Right lobe of liver (tissue), 6 donors: ENCODE results near the gene ASTL. TPM values are rescaled to one million over a fixed set of nuclear protein-coding genes. Genes with fewer than 3 reads are reported as not detected.

Source experiments
- ATAC-seq, 4 donors: fragments of 200-7000 bp; cut with Tn5 transposase; one replicate each; pipeline ENCODE4 v1.9.1; 2020; ENCODE audit warnings: mild to moderate bottlenecking in 4 of 4, moderate library complexity in 4 of 4
- DNase-seq, 3 donors: peaks; one replicate each; pipeline ENCODE4 v3.0.0-alpha.2; 2020
- H3K27ac ChIP-seq, 3 donors: fragments of 200-600 bp; one replicate each; pipeline ENCODE4 v1.8.0; 2022
- H3K27me3 ChIP-seq, 2 donors: fragments of 200-600 bp; one replicate each; pipeline ENCODE4 v1.8.0; 2022
- H3K36me3 ChIP-seq, 4 donors: fragments of 200-600 bp; sonication (generic) in 1 of 4; one replicate each; pipeline versions ENCODE4 v1.5.1 to v1.8.0; 2017 to 2022; ENCODE audit warnings: control low read depth in 1 of 4
- H3K4me1 ChIP-seq, 4 donors: fragments of 200-600 bp; sonication (generic) in 1 of 4; one replicate each; pipeline versions ENCODE4 v1.5.1 to v1.8.0; 2017 to 2022; ENCODE audit warnings: control low read depth in 1 of 4
- H3K4me3 ChIP-seq, 3 donors: fragments of 200-600 bp; one replicate each; pipeline ENCODE4 v1.8.0; 2022
- H3K9me3 ChIP-seq, 4 donors: fragments of 200-600 bp; sonication (generic) in 1 of 4; one replicate each; pipeline versions ENCODE4 v1.5.1 to v1.8.0; 2017 to 2022; ENCODE audit warnings: control low read depth in 1 of 4
- POLR2A ChIP-seq: fragments of 450-650 bp; IDR thresholded peaks from one replicate; pipeline ENCODE4 v1.6.1; 2017; ENCODE audit warnings: antibody characterized with exemption, mild to moderate bottlenecking
- WGBS: methylation state at CpG from one replicate; pipeline ENCODE4 v1.1.6; 2018; ENCODE audit warnings: low coverage, low lambda C conversion rate; ENCODE audit not compliant: insufficient coverage; ENCODE audit errors: missing lambda C conversion rate; 5-methylcytosine and 5-hydroxymethylcytosine counted together
- intact Hi-C, 2 donors: fragments of 100-400 bp; cut with DNase I; formaldehyde crosslinking; loops; one replicate each; pipeline versions ENCODE4 v1.11.2 to v1.14.1; 2022
- total RNA-seq, 6 experiments: library from RNA; depleted of rRNA in 2 of 6; stranded (reverse); fragments of >200 nt in 2 of 6; fragmentation: NEBNext Ultra II Directional in 3 of 6; extraction: Animal tissue kit (Norgen Biotek cat#: 25700) in 3 of 6; gene quantifications; one replicate each; pipeline versions ENCODE4 v1.1.0 to v1.2.4, GENCODE V29; 2016 to 2023
- TF ChIP-seq, protein P1 (sequence below), 4 donors: fragments of 200-600 bp in 3 of 4; fragments of 450-650 bp in 1 of 4; IDR thresholded peaks; one replicate each; pipeline versions ENCODE4 v1.5.1 to v1.8.0; 2016 to 2022; ENCODE audit warnings: antibody characterized with exemption in 4 of 4, mild to moderate bottlenecking in 2 of 4
- donor health status: DM: no; HTN: yes; CAD: no.
- donor health status: DM: no; HTN: no; CAD: no.
- donor health status: DM: no; HTN: no; CAD: no.
- donor health status: DM: no; HTN: yes; CAD: no.
- donor health status: DM: no; HTN: yes; CAD: no.

The ASTL gene
- total RNA-seq, 6 experiments from 2014 or later, result not detected

- H3K4me1 ChIP-seq, result no peaks in the 10 kb centered on the region
- H3K4me3 ChIP-seq, result no peak overlapping the region
- WGBS, result 60% methylated on average over 5 of the region's 6 CpGs
- H3K27ac ChIP-seq, result no peak overlapping the region
- intact Hi-C loops, result no loop called here
- DNase-seq, result no peak
- ATAC-seq, result no peak
- no peak for TF ChIP-seq POLR2A
- TF ChIP-seq, protein P1, sequence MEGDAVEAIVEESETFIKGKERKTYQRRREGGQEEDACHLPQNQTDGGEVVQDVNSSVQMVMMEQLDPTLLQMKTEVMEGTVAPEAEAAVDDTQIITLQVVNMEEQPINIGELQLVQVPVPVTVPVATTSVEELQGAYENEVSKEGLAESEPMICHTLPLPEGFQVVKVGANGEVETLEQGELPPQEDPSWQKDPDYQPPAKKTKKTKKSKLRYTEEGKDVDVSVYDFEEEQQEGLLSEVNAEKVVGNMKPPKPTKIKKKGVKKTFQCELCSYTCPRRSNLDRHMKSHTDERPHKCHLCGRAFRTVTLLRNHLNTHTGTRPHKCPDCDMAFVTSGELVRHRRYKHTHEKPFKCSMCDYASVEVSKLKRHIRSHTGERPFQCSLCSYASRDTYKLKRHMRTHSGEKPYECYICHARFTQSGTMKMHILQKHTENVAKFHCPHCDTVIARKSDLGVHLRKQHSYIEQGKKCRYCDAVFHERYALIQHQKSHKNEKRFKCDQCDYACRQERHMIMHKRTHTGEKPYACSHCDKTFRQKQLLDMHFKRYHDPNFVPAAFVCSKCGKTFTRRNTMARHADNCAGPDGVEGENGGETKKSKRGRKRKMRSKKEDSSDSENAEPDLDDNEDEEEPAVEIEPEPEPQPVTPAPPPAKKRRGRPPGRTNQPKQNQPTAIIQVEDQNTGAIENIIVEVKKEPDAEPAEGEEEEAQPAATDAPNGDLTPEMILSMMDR (IDR thresholded peaks at IDR 0.05), result no peak
- no peaks in the 10 kb centered on the region for H3K27me3 ChIP-seq
- H3K36me3 ChIP-seq, result no peaks in the 10 kb centered on the region
- no peaks in the 10 kb centered on the region for H3K9me3 ChIP-seq
These were observed 29.2 kb upstream of the ASTL start for GRCh38 chr2:96167407-96168013.

DNA sequence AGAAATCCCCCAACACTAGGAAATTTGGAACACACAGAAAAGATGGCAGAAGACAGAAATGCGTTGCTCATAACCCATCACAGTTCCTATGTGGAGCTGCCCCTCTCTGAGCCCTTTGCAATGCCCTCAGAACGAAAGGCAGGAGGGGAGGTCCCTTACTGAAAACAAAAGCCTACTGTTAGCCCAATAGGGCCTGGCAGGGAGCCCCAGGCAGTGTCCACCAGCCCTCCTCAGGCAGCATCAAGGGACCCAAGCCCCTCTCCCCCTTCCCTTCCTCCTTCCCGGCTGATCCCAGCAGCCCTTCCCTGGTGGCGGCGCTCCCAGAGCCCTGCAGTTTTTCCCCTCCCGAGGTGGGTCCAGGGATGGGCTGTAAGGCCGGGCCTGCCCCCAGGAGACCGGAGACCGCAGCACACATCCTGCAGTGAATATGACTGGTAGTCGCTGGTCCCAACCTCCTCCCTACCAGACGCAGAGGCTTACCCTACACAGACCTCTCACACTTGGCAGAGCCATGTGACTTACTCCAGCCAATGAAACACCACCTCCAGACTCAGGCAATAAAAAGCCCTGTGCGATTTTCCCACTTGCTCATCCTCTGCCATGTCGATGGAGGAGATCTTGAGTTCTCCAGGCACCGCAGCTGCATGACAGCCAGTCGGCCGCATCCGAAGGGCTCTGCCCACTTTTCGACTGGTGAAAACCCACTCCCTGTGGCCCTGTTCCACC lies 26.3 kb upstream of the ASTL start:
- no peaks in the 10 kb centered on the region for H3K4me1 ChIP-seq
- DNase-seq (no peak), ATAC-seq (peak; percentile 31 to 61 (median 50))
- no peaks in the 10 kb centered on the region for H3K9me3 ChIP-seq
- 95% methylated on average over 3 of the region's 18 CpGs for WGBS
- no peaks in the 10 kb centered on the region for H3K36me3 ChIP-seq
- no peaks in the 10 kb centered on the region for H3K27me3 ChIP-seq
- intact Hi-C loops, result no loop called here
- no peak overlapping the region for H3K27ac ChIP-seq
- no peak for TF ChIP-seq POLR2A
- TF ChIP-seq, protein P1 (IDR thresholded peaks at IDR 0.05), result no peak
- H3K4me3 ChIP-seq, result no peak overlapping the region

- WGBS, result 58% methylated on average over 8 of the region's 13 CpGs
- Histone ChIP-seq H3K4me3 (no peak overlapping the region), H3K27ac (no peak overlapping the region), H3K4me1 (no peaks in the 10 kb centered on the region), H3K27me3 (no peaks in the 10 kb centered on the region), H3K9me3 (no peaks in the 10 kb centered on the region), H3K36me3 (no peaks in the 10 kb centered on the region)
- TF ChIP-seq POLR2A, result no peak
- TF ChIP-seq, protein P1 (IDR thresholded peaks at IDR 0.05), result no peak
- intact Hi-C loops, result no loop called here
- DNase-seq, result no peak
- peak; percentile 25 to 60 (median 50) for ATAC-seq
These were observed 25.6 kb upstream of the ASTL start for GRCh38 chr2:96163768-96164429.

DNA sequence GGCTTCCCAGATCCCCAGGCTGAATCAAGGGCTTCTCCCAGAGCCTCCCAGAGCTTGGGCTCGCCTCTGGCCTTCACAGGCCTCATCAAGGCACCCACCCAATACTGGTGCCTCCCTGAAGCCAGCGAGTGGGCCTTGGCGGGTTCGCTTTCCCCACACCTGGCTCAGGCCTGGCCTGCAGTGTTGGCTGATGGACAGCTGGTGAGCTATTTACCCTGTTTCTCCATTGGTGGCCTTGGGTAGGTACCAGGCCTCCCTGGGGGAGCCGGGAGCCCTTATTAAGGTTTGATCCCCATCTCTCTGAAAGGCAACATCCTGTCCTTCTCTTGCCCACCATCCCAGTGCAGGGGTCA lies 25.1 kb upstream of the ASTL start:
- no peaks in the 10 kb centered on the region for H3K36me3 ChIP-seq
- WGBS, result no CpG with 5 or more reads among the region's 5 CpGs
- H3K4me1 ChIP-seq, result no peaks in the 10 kb centered on the region
- no peak overlapping the region for H3K27ac ChIP-seq
- H3K9me3 ChIP-seq, result no peaks in the 10 kb centered on the region
- H3K27me3 ChIP-seq, result no peaks in the 10 kb centered on the region
- H3K4me3 ChIP-seq, result no peak overlapping the region
- TF ChIP-seq, protein P1 (IDR thresholded peaks at IDR 0.05), result no peak
- no peak for TF ChIP-seq POLR2A
- DNase-seq, result no peak
- intact Hi-C loops, result no loop called here
- ATAC-seq, result no peak
